SK-N-SH (cell line): Measurements from ENCODE around the gene ASXL2. TPM values are rescaled to one million over a fixed set of nuclear protein-coding genes. Genes with fewer than 3 reads are reported as not detected.
"Not testable (repeated sequence)": the region's sequence is repeated elsewhere in the genome, so short reads cannot be mapped to it uniquely, and the experiment has no call there.

ENCODE experiments used
- CTCF ChIA-PET: fragments of 300-600, 350-600 bp; formaldehyde crosslinking; extraction: SDS; loops from one replicate; lab custom pipeline; 2021; lab: Yijun Ruan, JAX
- POLR2A ChIA-PET: fragments of 350-600 bp; sonication (Branson Sonifier 250); formaldehyde crosslinking; extraction: SDS; loops from one replicate; lab custom pipeline; 2020; ENCODE audit warnings: antibody characterized with exemption, inconsistent platforms; lab: Yijun Ruan, JAX
- DNase-seq: peaks from one replicate; pipeline ENCODE4 v3.0.0; 2012
- H2AFZ ChIP-seq: fragments of 200-600 bp; sonication (generic); 2 replicates; pipeline ENCODE4 v1.8.1; 2016; ENCODE audit warnings: antibody characterized with exemption, mild to moderate bottlenecking, low read depth
- H3F3A ChIP-seq: fragments of 200-600 bp; sonication (generic); replicated peaks from 2 replicates; pipeline ENCODE3; 2016; ENCODE audit warnings: antibody characterized with exemption, mild to moderate bottlenecking; ENCODE audit not compliant: insufficient read depth
- H3K27ac ChIP-seq, 2 experiments: fragments of 200-500 bp in 1 of 2; fragments of 200-600 bp in 1 of 2; sonication (Bioruptor generic) in 1 of 2; sonication (generic), shearing (Covaris generic) in 1 of 2; 2 replicates each; pipeline versions ENCODE4 v1.5.1 to v1.6.1; 2014 to 2016; ENCODE audit warnings: low read depth in 2 of 2, inconsistent platforms in 1 of 2, low read length in 1 of 2, mild to moderate bottlenecking in 1 of 2, mixed read lengths in 1 of 2
- H3K27me3 ChIP-seq: fragments of 200-600 bp; sonication (generic), shearing (Covaris generic); 2 replicates; pipeline ENCODE4 v1.6.1; 2016; ENCODE audit warnings: mixed run types; ENCODE audit not compliant: insufficient read depth
- H3K36me3 ChIP-seq, 2 experiments: fragments of 200-500 bp in 1 of 2; fragments of 200-600 bp in 1 of 2; sonication (Bioruptor generic) in 1 of 2; sonication (generic) in 1 of 2; replicated peaks in 1 of 2; 2 replicates each; pipeline versions ENCODE3 to v1.5.1; 2014 to 2016; ENCODE audit warnings: low read length in 1 of 2, mild to moderate bottlenecking in 1 of 2; ENCODE audit not compliant: insufficient read depth in 2 of 2, control insufficient read depth in 1 of 2
- H3K4me1 ChIP-seq, 2 experiments: fragments of 200-500 bp in 1 of 2; fragments of 200-600 bp in 1 of 2; sonication (Bioruptor generic) in 1 of 2; sonication (generic), shearing (Covaris generic) in 1 of 2; 2 replicates each; pipeline versions ENCODE4 v1.5.1 to v1.6.1; 2014 to 2016; ENCODE audit warnings: low read depth in 1 of 2, low read length in 1 of 2, mixed run types in 1 of 2; ENCODE audit not compliant: insufficient read depth in 2 of 2, control insufficient read depth in 1 of 2
- H3K4me2 ChIP-seq: fragments of 200-600 bp; sonication (generic), shearing (Covaris generic); 2 replicates; pipeline ENCODE4 v1.6.1; 2017; ENCODE audit warnings: mixed run types
- H3K4me3 ChIP-seq, 2 experiments: fragments of 200-500 bp in 1 of 2; fragments of 200-600 bp in 1 of 2; sonication (Bioruptor generic) in 1 of 2; sonication (generic), shearing (Covaris generic) in 1 of 2; 2 replicates each; pipeline versions ENCODE4 v1.5.1 to v1.8.1; 2014 to 2016; ENCODE audit warnings: low read depth in 2 of 2, inconsistent platforms in 1 of 2, low read length in 1 of 2, mild to moderate bottlenecking in 1 of 2, mixed read lengths in 1 of 2, moderate library complexity in 1 of 2
- H3K79me2 ChIP-seq: fragments of 200-600 bp; sonication (generic); 2 replicates; pipeline ENCODE4 v1.8.1; 2017; ENCODE audit warnings: mild to moderate bottlenecking; ENCODE audit not compliant: insufficient read depth
- H3K9ac ChIP-seq: fragments of 200-600 bp; sonication (generic); 2 replicates; pipeline ENCODE4 v1.6.1; 2017; ENCODE audit warnings: mixed run types
- H3K9me2 ChIP-seq: fragments of 200-600 bp; sonication (generic); 2 replicates; pipeline ENCODE4 v1.6.1; 2017; ENCODE audit warnings: mixed run types
- H3K9me3 ChIP-seq: fragments of 200-600 bp; sonication (generic); 2 replicates; pipeline ENCODE4 v1.6.1; 2017; ENCODE audit warnings: mixed run types, mild to moderate bottlenecking, moderate library complexity
- H4K20me1 ChIP-seq: fragments of 200-600 bp; sonication (generic); 2 replicates; pipeline ENCODE4 v1.6.1; 2017; ENCODE audit warnings: mild to moderate bottlenecking, mixed run types; ENCODE audit not compliant: insufficient read depth
- CHD2 ChIP-seq: fragments of 150-350 bp; IDR thresholded peaks from 2 replicates; pipeline ENCODE4 v1.6.1; 2018; ENCODE audit warnings: low read length; ENCODE audit not compliant: partially characterized antibody
- FOXJ3 ChIP-seq: sonication (generic); formaldehyde crosslinking; IDR thresholded peaks from 2 replicates; pipeline ENCODE4 v1.5.1; 2020; ENCODE audit warnings: mild to moderate bottlenecking, missing genetic modification reagents
- FOXM1 ChIP-seq: IDR thresholded peaks from 2 replicates; pipeline ENCODE4 v1.4.0; 2012; ENCODE audit warnings: low read depth, mild to moderate bottlenecking
- MEF2A ChIP-seq: IDR thresholded peaks from 2 replicates; pipeline ENCODE4 v1.4.0; 2012; ENCODE audit warnings: low read depth, borderline replicate concordance
- POLR2AphosphoS5 ChIP-seq: IDR thresholded peaks from 2 replicates; pipeline ENCODE4 v1.6.1; 2012; ENCODE audit warnings: low read depth, low read length
- REST ChIP-seq: IDR thresholded peaks from 2 replicates; pipeline ENCODE4 v1.6.1; 2012; ENCODE audit warnings: mild to moderate bottlenecking, low read depth, low read length, moderate library complexity
- RFX5 ChIP-seq: IDR thresholded peaks from 2 replicates; pipeline ENCODE4 v1.6.1; 2012; ENCODE audit warnings: mild to moderate bottlenecking, improper control_type of control experiment, low read length
- RXRA ChIP-seq: IDR thresholded peaks from 2 replicates; pipeline ENCODE4 v1.4.0; 2012; ENCODE audit warnings: low read depth, mild to moderate bottlenecking, borderline replicate concordance
- TEAD4 ChIP-seq: IDR thresholded peaks from 2 replicates; pipeline ENCODE4 v1.4.0; 2012; ENCODE audit warnings: mild to moderate bottlenecking, borderline replicate concordance; ENCODE audit not compliant: insufficient read depth
- USF1 ChIP-seq: IDR thresholded peaks from 2 replicates; pipeline ENCODE4 v1.4.0; 2012; ENCODE audit warnings: low read depth, borderline replicate concordance
- WGBS: methylation state at CpG from one replicate; pipeline ENCODE4 v1.1.6; 2017; ENCODE audit warnings: low lambda C conversion rate; 5-methylcytosine and 5-hydroxymethylcytosine counted together
- polyA plus RNA-seq, 3 experiments: library from polyadenylated mRNA; depleted of rRNA; stranded (reverse); fragments of >200 nt; gene quantifications; 2 replicates each; pipeline ENCODE4 v1.2.3, GENCODE V29; 2012

Gene ASXL2
- polyA plus RNA-seq, 1 of the 3 experiments (the other 2 are of a cell fraction) = 4.8 TPM

DNA sequence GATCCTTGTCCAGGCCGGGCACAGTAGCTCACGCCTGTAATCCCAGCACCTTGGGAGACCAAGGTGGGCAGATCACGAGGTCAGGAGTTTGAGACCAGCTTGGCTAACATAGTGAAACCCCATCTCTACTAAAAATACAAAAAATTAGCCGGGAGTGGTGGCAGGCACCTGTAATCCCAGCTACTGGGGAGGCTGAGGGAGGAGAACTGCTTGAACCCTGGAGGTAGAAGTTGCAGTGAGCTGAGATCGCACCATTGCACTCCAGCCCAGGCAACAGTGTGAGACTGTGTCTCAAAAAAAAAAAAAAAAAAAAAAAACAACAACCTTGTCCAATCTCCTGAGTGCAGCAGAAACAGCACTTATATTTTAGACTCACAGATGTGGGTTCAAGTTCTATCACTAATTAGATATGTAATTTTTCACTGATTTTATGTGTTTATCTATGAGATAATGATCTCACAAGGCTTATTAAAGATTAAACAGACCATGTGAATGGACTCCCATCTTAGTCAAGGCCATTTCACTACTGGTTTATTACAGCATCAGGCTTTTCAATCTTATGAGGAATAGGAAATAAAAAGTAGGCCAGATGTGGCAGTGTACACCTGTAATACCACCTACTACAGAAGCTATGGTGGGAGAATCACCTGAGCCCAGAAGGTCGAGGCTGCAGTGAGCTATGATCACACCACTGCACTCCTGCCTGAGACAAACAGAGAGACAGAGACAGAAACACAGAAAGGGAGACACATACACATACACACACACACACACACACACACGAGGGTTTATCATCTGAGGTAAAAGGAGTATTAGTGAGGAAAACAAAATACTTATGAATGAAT, 49.5 kb downstream of the ASXL2 start:
- POLR2A ChIA-PET = interaction anchor here (0.7 kb wide), 1 partner anchor 120 kb away, joined by 3 read pairs; no protein-coding TSS in a partner anchor
- not testable (repeated sequence) for H3K4me2 ChIP-seq

GRCh38 chr2:25825238-25825637, 53.0 kb downstream of the ASXL2 start:
- Histone ChIP-seq H3K9ac (no peak overlapping the region), H3K27ac (no peak overlapping the region), H3K27me3 (no peaks in the 10 kb centered on the region), H2AFZ (no peak overlapping the region), H4K20me1 (no peaks in the 10 kb centered on the region), H3K4me1 (peaks cover 0 to 2% of the 10 kb centered on the region in 2 experiments; a peak in 1 of 4 replicates), H3K9me3 (no peaks in the 10 kb centered on the region), H3F3A (peaks cover 3% of the 10 kb centered on the region), H3K4me3 (no peak overlapping the region), H3K9me2 (no peaks in the 10 kb centered on the region), H3K4me2 (no peak overlapping the region), H3K79me2 (peaks cover 16% of the 10 kb centered on the region), H3K36me3 (peaks cover 0 to 4% of the 10 kb centered on the region in 2 experiments)
- CTCF ChIA-PET = interaction anchor here (3.6 kb wide), 1 partner anchor 26 kb away, joined by 14 read pairs; no protein-coding TSS in a partner anchor
- POLR2A ChIA-PET = no interaction called here
- no peak for DNase-seq
- WGBS = 92% methylated on average over 2 of the region's 2 CpGs
- TF ChIP-seq POLR2AphosphoS5 (no peak), CHD2 (no peak), MEF2A (no peak), RFX5 (no peak), TEAD4 (no peak), FOXJ3 (CRISPR knock-in tag) (no peak)

More for the DNA sequence above, 49.5 kb downstream of the ASXL2 start:
- CTCF ChIA-PET = interaction anchor here (1.1 to 2.9 kb wide), 5 partner anchors 9 to 107 kb away, joined by 3 to 13 read pairs (median 4); no protein-coding TSS in a partner anchor
- peaks cover 5 to 17% of the 10 kb centered on the region in 2 experiments for H3K36me3 ChIP-seq
- peaks cover 26% of the 10 kb centered on the region for H3K79me2 ChIP-seq
- not testable (repeated sequence) for H3K27ac ChIP-seq, H3K4me1 ChIP-seq, H4K20me1 ChIP-seq, H3K27me3 ChIP-seq, H2AFZ ChIP-seq, H3K9ac ChIP-seq, H3F3A ChIP-seq, H3K4me3 ChIP-seq, H3K9me2 ChIP-seq, H3K9me3 ChIP-seq, DNase-seq
- 87% methylated on average over 7 of the region's 7 CpGs for WGBS

- Histone ChIP-seq H3K79me2 (peaks cover 14% of the 10 kb centered on the region; the same call in 1 of the 2 replicates), H3K27ac (no peak overlapping the region), H3K4me1 (peaks cover 0 to under 1% of the 10 kb centered on the region in 2 experiments; a peak in 1 of 4 replicates), H3K9me2 (no peaks in the 10 kb centered on the region), H3K4me2 (no peak overlapping the region), H2AFZ (no peak overlapping the region), H3K27me3 (no peaks in the 10 kb centered on the region), H3F3A (peaks cover 3% of the 10 kb centered on the region)
- POLR2A ChIA-PET = interaction anchor here (0.7 kb wide), 1 partner anchor 44 kb away, joined by 3 read pairs; no protein-coding TSS in a partner anchor
- TF ChIP-seq FOXM1 (no peak), REST (no peak), USF1 (no peak), RXRA (no peak), POLR2AphosphoS5 (no peak)
- TF ChIP-seq, all 33 proteins: peak for 0
- CTCF ChIA-PET = interaction anchor here (0.7 to 3.6 kb wide), 2 partner anchors 18 to 27 kb away, joined by 3 to 14 read pairs; no protein-coding TSS in a partner anchor
- Histone ChIP-seq H3K36me3 (peaks cover 0 to 4% of the 10 kb centered on the region in 2 experiments), H3K4me3 (no peak overlapping the region), H3K9ac (no peak overlapping the region), H3K9me3 (no peaks in the 10 kb centered on the region), H4K20me1 (no peaks in the 10 kb centered on the region)
- no peak for DNase-seq
- 92% methylated on average over 1 of the region's 1 CpG for WGBS
Measured at GRCh38 chr2:25824718-25825117, 53.6 kb downstream of the ASXL2 start.
